Measurements from ENCODE around the gene TMEM60.

TMEM60 gene

GRCh38 chr7:77819021-77819420 lies 20.8 kb upstream of the TMEM60 start:
- in situ Hi-C loops (cut with MboI; ENCODE audit: low pct_unique_long_range_greater_than_20kb, low sequenced_read_pairs), result no loop called here
- no peak for DNase-seq

- peak; percentile 59 for DNase-seq
- in situ Hi-C loops (cut with MboI; ENCODE audit: low pct_unique_long_range_greater_than_20kb, low sequenced_read_pairs), result no loop called here
These were observed 14.9 kb upstream of the TMEM60 start for GRCh38 chr7:77813180-77813579.

- in situ Hi-C loops (cut with MboI; ENCODE audit: low pct_unique_long_range_greater_than_20kb, low sequenced_read_pairs), result no loop called here
- DNase-seq, result no peak
These were observed 14.1 kb upstream of the TMEM60 start for GRCh38 chr7:77812290-77812685.

GRCh38 chr7:77811516-77812289 lies 13.5 kb upstream of the TMEM60 start:
- no peak for DNase-seq
- in situ Hi-C loops (cut with MboI; ENCODE audit: low pct_unique_long_range_greater_than_20kb, low sequenced_read_pairs), result no loop called here

- DNase-seq, result no peak
- in situ Hi-C loops (cut with MboI; ENCODE audit: low pct_unique_long_range_greater_than_20kb, low sequenced_read_pairs), result no loop called here
These were observed 10.3 kb upstream of the TMEM60 start for GRCh38 chr7:77808517-77808916.

GRCh38 chr7:77806425-77806824 lies 8.2 kb upstream of the TMEM60 start:
- in situ Hi-C loops (cut with MboI; ENCODE audit: low pct_unique_long_range_greater_than_20kb, low sequenced_read_pairs), result no loop called here
- DNase-seq, result no peak

GRCh38 chr7:77802557-77803405 lies 4.5 kb upstream of the TMEM60 start:
- peak; percentile 63 for DNase-seq
- in situ Hi-C loops (cut with MboI; ENCODE audit: low pct_unique_long_range_greater_than_20kb, low sequenced_read_pairs), result no loop called here

- DNase-seq, result no peak
- in situ Hi-C loops (cut with MboI; ENCODE audit: low pct_unique_long_range_greater_than_20kb, low sequenced_read_pairs), result no loop called here
These were observed 2.5 kb upstream of the TMEM60 start for GRCh38 chr7:77800730-77801129.

- in situ Hi-C loops (cut with MboI; ENCODE audit: low pct_unique_long_range_greater_than_20kb, low sequenced_read_pairs), result no loop called here
- peak; percentile 76 for DNase-seq
These were observed 1.9 kb upstream of the TMEM60 start for GRCh38 chr7:77800158-77800557.

- in situ Hi-C loops (cut with MboI; ENCODE audit: low pct_unique_long_range_greater_than_20kb, low sequenced_read_pairs), result no loop called here
- peak; percentile 72 for DNase-seq
These were observed 1.1 kb upstream of the TMEM60 start for GRCh38 chr7:77799078-77799964.

- in situ Hi-C loops (cut with MboI; ENCODE audit: low pct_unique_long_range_greater_than_20kb, low sequenced_read_pairs), result no loop called here
These were observed 370 bp downstream of the TMEM60 start for GRCh38 chr7:77797734-77798393.

GRCh38 chr7:77796960-77797359 lies 1.3 kb downstream of the TMEM60 start:
- in situ Hi-C loops (cut with MboI; ENCODE audit: low pct_unique_long_range_greater_than_20kb, low sequenced_read_pairs), result no loop called here
- DNase-seq, result no peak

More at GRCh38 chr7:77797734-77798393, 370 bp downstream of the TMEM60 start:
- DNase-seq, result no peak

- in situ Hi-C loops (cut with MboI; ENCODE audit: low pct_unique_long_range_greater_than_20kb, low sequenced_read_pairs), result no loop called here
- no peak for DNase-seq
These were observed 2.1 kb downstream of the TMEM60 start for GRCh38 chr7:77796109-77796508.

- in situ Hi-C loops (cut with MboI; ENCODE audit: low pct_unique_long_range_greater_than_20kb, low sequenced_read_pairs), result no loop called here
- DNase-seq, result no peak
These were observed 4.2 kb downstream of the TMEM60 start for GRCh38 chr7:77794000-77794399.

- DNase-seq, result no peak
- in situ Hi-C loops (cut with MboI; ENCODE audit: low pct_unique_long_range_greater_than_20kb, low sequenced_read_pairs), result no loop called here
These were observed 6.3 kb downstream of the TMEM60 start for GRCh38 chr7:77791956-77792355.

GRCh38 chr7:77791336-77791735 lies 6.9 kb downstream of the TMEM60 start:
- no peak for DNase-seq
- in situ Hi-C loops (cut with MboI; ENCODE audit: low pct_unique_long_range_greater_than_20kb, low sequenced_read_pairs), result no loop called here

GRCh38 chr7:77788327-77788902 lies 9.8 kb downstream of the TMEM60 start:
- in situ Hi-C loops (cut with MboI; ENCODE audit: low pct_unique_long_range_greater_than_20kb, low sequenced_read_pairs), result no loop called here
- no peak for DNase-seq

GRCh38 chr7:77786741-77787140 lies 11.5 kb downstream of the TMEM60 start:
- DNase-seq, result no peak
- in situ Hi-C loops (cut with MboI; ENCODE audit: low pct_unique_long_range_greater_than_20kb, low sequenced_read_pairs), result no loop called here

GRCh38 chr7:77786018-77786417 lies 12.2 kb downstream of the TMEM60 start:
- no peak for DNase-seq
- in situ Hi-C loops (cut with MboI; ENCODE audit: low pct_unique_long_range_greater_than_20kb, low sequenced_read_pairs), result no loop called here

All from KBM-7 (cell line).